Liver (tissue), 9 donors: ENCODE results near the gene DCAF11. TPM values are rescaled to one million over a fixed set of nuclear protein-coding genes. Genes with fewer than 3 reads are reported as not detected.

Experiments
- DNase-seq: peaks from one replicate; pipeline ENCODE4 v3.0.0-alpha.2; 2017; ENCODE audit warnings: low spot score
- H3K27ac ChIP-seq, 2 donors: one replicate each; pipeline ENCODE4 v1.7.0; 2013; ENCODE audit warnings: inconsistent platforms in 2 of 2, low read length in 2 of 2, control low read depth in 1 of 2, low read depth in 1 of 2, mild to moderate bottlenecking in 1 of 2
- H3K27me3 ChIP-seq, 4 donors: one replicate each; pipeline versions ENCODE4 v1.6.1 to v1.7.0; 2013; ENCODE audit warnings: low read length in 3 of 4, inconsistent platforms in 1 of 4, mild to moderate bottlenecking in 1 of 4, moderate library complexity in 1 of 4; ENCODE audit not compliant: control insufficient read depth in 4 of 4, insufficient read depth in 4 of 4
- H3K36me3 ChIP-seq, 4 donors: one replicate each; pipeline versions ENCODE4 v1.6.1 to v1.7.0; 2013; ENCODE audit warnings: low read length in 3 of 4, mild to moderate bottlenecking in 3 of 4, low read depth in 1 of 4, moderate library complexity in 1 of 4; ENCODE audit not compliant: control insufficient read depth in 4 of 4, insufficient read depth in 3 of 4
- H3K4me1 ChIP-seq, 4 donors: one replicate each; pipeline versions ENCODE4 v1.6.1 to v1.7.0; 2013; ENCODE audit warnings: low read length in 3 of 4, mild to moderate bottlenecking in 3 of 4, moderate library complexity in 1 of 4; ENCODE audit not compliant: control insufficient read depth in 4 of 4, insufficient read depth in 4 of 4
- H3K4me3 ChIP-seq, 3 donors: one replicate each; pipeline versions ENCODE4 v1.6.1 to v1.7.0; 2013; ENCODE audit warnings: low read length in 3 of 3, control low read depth in 1 of 3, low read depth in 1 of 3, mild to moderate bottlenecking in 1 of 3
- H3K9ac ChIP-seq, 2 donors: one replicate each; pipeline ENCODE4 v1.7.0; 2013; ENCODE audit warnings: low read length in 2 of 2, mild to moderate bottlenecking in 2 of 2, moderate library complexity in 2 of 2, control low read depth in 1 of 2, low read depth in 1 of 2
- H3K9me3 ChIP-seq, 4 donors: one replicate each; pipeline versions ENCODE4 v1.6.1 to v1.7.0; 2013; ENCODE audit warnings: low read length in 3 of 4; ENCODE audit not compliant: control insufficient read depth in 4 of 4
- EGR1 ChIP-seq, 2 donors: IDR thresholded peaks; 2 replicates each; pipeline ENCODE4 v1.6.1; 2016 to 2018; ENCODE audit warnings: antibody characterized with exemption in 2 of 2, low read depth in 2 of 2
- FOXA1 ChIP-seq: IDR thresholded peaks from 2 replicates; pipeline ENCODE4 v1.6.1; 2016; ENCODE audit warnings: antibody characterized with exemption
- FOXA2 ChIP-seq: IDR thresholded peaks from 2 replicates; pipeline ENCODE4 v1.6.1; 2016; ENCODE audit warnings: antibody characterized with exemption
- GABPA ChIP-seq, 2 donors: IDR thresholded peaks in 1 of 2; conservative IDR thresholded peaks in 1 of 2; 2 replicates each; pipeline ENCODE4 v1.6.1; 2016; ENCODE audit warnings: antibody characterized with exemption in 2 of 2, mild to moderate bottlenecking in 1 of 2, moderate library complexity in 1 of 2
- HNF4A ChIP-seq, 2 donors: conservative IDR thresholded peaks; 2 replicates each; pipeline ENCODE4 v1.6.1; 2016; ENCODE audit warnings: antibody characterized with exemption in 2 of 2, mild to moderate bottlenecking in 2 of 2
- HNF4G ChIP-seq: IDR thresholded peaks from 2 replicates; pipeline ENCODE4 v1.6.1; 2016; ENCODE audit warnings: antibody characterized with exemption
- JUND ChIP-seq, 2 donors: IDR thresholded peaks; 2 replicates each; pipeline ENCODE4 v1.6.1; 2016; ENCODE audit warnings: antibody characterized with exemption in 2 of 2
- NR2F2 ChIP-seq: IDR thresholded peaks from 2 replicates; pipeline ENCODE4 v1.6.1; 2016; ENCODE audit warnings: antibody characterized with exemption
- RAD21 ChIP-seq, 2 donors: IDR thresholded peaks; 2 replicates each; pipeline ENCODE4 v1.6.1; 2016; ENCODE audit warnings: antibody characterized with exemption in 2 of 2, mild to moderate bottlenecking in 2 of 2
- RXRA ChIP-seq, 2 donors: IDR thresholded peaks; 2 replicates each; pipeline ENCODE4 v1.6.1; 2017 to 2018; ENCODE audit warnings: antibody characterized with exemption in 2 of 2, mild to moderate bottlenecking in 1 of 2
- SP1 ChIP-seq: IDR thresholded peaks from 2 replicates; pipeline ENCODE4 v1.6.1; 2018; ENCODE audit warnings: antibody characterized with exemption, mild to moderate bottlenecking
- TAF1 ChIP-seq: conservative IDR thresholded peaks from 2 replicates; pipeline ENCODE4 v1.6.1; 2016; ENCODE audit warnings: antibody characterized with exemption, mild to moderate bottlenecking
- YY1 ChIP-seq: IDR thresholded peaks from 2 replicates; pipeline ENCODE4 v1.6.1; 2016; ENCODE audit warnings: antibody characterized with exemption, mild to moderate bottlenecking
- WGBS: extraction: QIAGEN DNeasy Blood & Tissue Kit; methylation state at CpG from one replicate; pipeline ENCODE4 v1.1.7; 2013; 5-methylcytosine and 5-hydroxymethylcytosine counted together
- polyA plus RNA-seq, 2 donors: library from polyadenylated mRNA; stranded (reverse) in 1 of 2; unstranded in 1 of 2; fragments of 200-250 nt in 1 of 2; fragments of >200 nt in 1 of 2; fragmentation: Nextera tagmentation in 1 of 2; extraction: Ambion mirVana in 1 of 2; gene quantifications; one replicate each; pipeline versions ENCODE4 v1.2.1 to v1.2.3, GENCODE V29; 2013 to 2015
- total RNA-seq, 2 donors: library from RNA; depleted of rRNA; stranded (reverse); fragments of >200 nt; gene quantifications; one replicate each; pipeline ENCODE4 v1.2.3, GENCODE V29; 2014
- TF ChIP-seq, protein P1 (sequence below): IDR thresholded peaks from 2 replicates; pipeline ENCODE4 v1.6.1; 2016; ENCODE audit warnings: antibody characterized with exemption, mild to moderate bottlenecking
- TF ChIP-seq, protein P2 (sequence below): fragments of 150-350 bp; IDR thresholded peaks from 2 replicates; pipeline ENCODE4 v1.5.1; 2017; ENCODE audit warnings: improper control_type of control experiment, low read depth, low read length; ENCODE audit not compliant: missing input control
- TF ChIP-seq, protein P3 (sequence below): IDR thresholded peaks from 2 replicates; pipeline ENCODE4 v1.6.1; 2016; ENCODE audit warnings: antibody characterized with exemption
- TF ChIP-seq, protein P4 (sequence below): IDR thresholded peaks from 2 replicates; pipeline ENCODE4 v1.6.1; 2016; ENCODE audit warnings: antibody characterized with exemption
- donor health status: healthy.
- donor health status: healthy.
- donor health status: healthy.
- donor health status: healthy.
- donor health status: healthy.

Gene DCAF11
- total and polyA plus RNA-seq, 4 donors = 30.1 to 312 (median 167) TPM

DNA sequence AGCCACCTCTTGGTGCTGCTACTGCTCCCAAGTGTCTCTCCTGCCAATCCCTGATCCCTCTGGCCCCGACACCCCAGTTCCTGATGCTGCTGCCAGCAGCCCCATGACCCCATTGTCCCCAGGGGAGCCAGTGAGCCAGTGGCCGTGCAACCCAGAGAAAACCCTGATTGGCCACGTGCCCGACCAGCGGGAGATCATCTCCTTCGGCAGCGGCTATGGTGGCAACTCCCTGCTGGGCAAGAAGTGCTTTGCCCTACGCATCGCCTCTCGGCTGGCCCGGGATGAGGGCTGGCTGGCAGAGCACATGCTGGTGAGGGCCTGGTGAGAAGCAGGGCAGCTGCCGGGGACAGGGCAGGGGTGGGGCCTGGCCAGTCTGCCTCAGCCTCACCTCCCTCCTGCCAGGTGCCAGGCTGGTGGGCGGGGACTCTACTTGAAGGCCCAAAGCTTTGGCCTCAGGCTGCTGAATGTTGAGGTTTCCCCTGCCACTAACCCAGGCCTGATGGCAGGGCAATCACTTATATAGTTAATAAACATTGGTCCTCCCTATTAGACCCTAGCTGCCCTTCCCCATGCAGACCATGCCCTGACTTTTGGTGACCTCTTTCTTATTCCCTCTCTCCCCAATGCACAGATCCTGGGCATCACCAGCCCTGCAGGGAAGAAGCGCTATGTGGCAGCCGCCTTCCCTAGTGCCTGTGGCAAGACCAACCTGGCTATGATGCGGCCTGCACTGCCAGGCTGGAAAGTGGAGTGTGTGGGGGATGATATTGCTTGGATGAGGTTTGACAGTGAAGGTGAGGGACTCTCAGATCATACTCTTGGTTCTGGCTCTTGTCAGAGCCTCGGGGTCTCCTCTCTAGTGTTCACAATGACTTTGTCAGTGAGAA lies 15.4 kb upstream of the DCAF11 start:
- H3K9me3 ChIP-seq = no peaks in the 10 kb centered on the region
- H3K36me3 ChIP-seq = peaks cover 13 to 36% (median 24%) of the 10 kb centered on the region in 4 donors
- WGBS = 61% methylated on average over 17 of the region's 17 CpGs

DNA sequence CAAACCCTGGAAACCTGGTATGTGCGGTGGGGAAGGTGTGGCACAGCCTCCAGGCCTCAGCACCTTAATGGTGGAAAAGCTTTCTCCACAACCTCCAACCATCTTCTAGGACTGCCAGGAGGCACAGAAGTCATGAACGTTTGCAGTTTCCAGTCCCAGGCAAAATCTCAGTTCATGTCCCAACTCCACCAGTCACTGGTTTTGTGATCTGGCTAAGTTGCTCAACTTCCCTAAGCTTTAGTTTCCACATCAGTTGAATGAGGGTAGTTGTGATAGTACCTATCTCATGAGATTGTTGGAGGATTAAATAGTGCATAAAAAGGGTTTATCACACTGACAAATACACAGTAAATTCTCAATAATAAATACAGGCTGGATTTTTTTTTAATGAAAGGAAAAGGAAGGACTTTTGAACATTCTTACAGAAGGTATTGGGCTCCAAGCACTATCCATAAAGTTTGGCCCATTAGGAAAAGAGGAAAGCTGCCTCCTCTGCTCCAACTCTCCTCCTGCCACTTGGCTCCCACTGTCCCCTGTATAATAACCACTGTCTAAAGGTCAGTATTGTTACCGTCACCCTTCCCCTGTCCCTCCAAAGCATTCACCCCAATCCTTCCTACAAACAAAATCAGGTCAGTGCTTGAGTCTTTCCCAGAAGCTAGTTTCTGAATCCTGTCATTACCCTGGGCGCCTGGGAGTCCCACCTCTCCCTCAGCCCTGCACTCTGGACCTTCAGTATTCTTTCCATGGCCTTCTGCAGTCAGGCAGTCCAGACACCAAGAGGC lies 14.2 kb upstream of the DCAF11 start:
- peaks cover 13 to 38% (median 25%) of the 10 kb centered on the region in 4 donors for H3K36me3 ChIP-seq
- peak overlapping the region in 1 of 2 donors; percentile 5 for H3K27ac ChIP-seq
- no peak for TF ChIP-seq FOXA2
- no peak for TF ChIP-seq TAF1
- TF ChIP-seq EGR1 (IDR thresholded peaks at IDR 0.05; ENCODE audit: low read depth in 2 of 2) = no peak
- no peak for TF ChIP-seq HNF4G
- TF ChIP-seq RAD21 (IDR thresholded peaks at IDR 0.05) = no peak
- TF ChIP-seq, protein P1, sequence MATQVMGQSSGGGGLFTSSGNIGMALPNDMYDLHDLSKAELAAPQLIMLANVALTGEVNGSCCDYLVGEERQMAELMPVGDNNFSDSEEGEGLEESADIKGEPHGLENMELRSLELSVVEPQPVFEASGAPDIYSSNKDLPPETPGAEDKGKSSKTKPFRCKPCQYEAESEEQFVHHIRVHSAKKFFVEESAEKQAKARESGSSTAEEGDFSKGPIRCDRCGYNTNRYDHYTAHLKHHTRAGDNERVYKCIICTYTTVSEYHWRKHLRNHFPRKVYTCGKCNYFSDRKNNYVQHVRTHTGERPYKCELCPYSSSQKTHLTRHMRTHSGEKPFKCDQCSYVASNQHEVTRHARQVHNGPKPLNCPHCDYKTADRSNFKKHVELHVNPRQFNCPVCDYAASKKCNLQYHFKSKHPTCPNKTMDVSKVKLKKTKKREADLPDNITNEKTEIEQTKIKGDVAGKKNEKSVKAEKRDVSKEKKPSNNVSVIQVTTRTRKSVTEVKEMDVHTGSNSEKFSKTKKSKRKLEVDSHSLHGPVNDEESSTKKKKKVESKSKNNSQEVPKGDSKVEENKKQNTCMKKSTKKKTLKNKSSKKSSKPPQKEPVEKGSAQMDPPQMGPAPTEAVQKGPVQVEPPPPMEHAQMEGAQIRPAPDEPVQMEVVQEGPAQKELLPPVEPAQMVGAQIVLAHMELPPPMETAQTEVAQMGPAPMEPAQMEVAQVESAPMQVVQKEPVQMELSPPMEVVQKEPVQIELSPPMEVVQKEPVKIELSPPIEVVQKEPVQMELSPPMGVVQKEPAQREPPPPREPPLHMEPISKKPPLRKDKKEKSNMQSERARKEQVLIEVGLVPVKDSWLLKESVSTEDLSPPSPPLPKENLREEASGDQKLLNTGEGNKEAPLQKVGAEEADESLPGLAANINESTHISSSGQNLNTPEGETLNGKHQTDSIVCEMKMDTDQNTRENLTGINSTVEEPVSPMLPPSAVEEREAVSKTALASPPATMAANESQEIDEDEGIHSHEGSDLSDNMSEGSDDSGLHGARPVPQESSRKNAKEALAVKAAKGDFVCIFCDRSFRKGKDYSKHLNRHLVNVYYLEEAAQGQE = no peak
- 61% methylated on average over 4 of the region's 4 CpGs for WGBS
- no peak for DNase-seq
- H3K4me1 ChIP-seq = peaks cover 6 to 86% (median 64%) of the 10 kb centered on the region in 4 donors
- no peaks in the 10 kb centered on the region for H3K27me3 ChIP-seq
- H3K9me3 ChIP-seq = no peaks in the 10 kb centered on the region
- no peak overlapping the region for H3K4me3 ChIP-seq
- no peak overlapping the region for H3K9ac ChIP-seq

More for the DNA sequence above, 15.4 kb upstream of the DCAF11 start:
- TF ChIP-seq FOXA2 (no peak), NR2F2 (no peak), FOXA1 (no peak)
- Histone ChIP-seq H3K27ac (no peak overlapping the region), H3K4me3 (no peak overlapping the region), H3K27me3 (no peaks in the 10 kb centered on the region), H3K4me1 (peaks cover 6 to 80% (median 58%) of the 10 kb centered on the region in 4 donors), H3K9ac (no peak overlapping the region)
- no peak for DNase-seq

DNA sequence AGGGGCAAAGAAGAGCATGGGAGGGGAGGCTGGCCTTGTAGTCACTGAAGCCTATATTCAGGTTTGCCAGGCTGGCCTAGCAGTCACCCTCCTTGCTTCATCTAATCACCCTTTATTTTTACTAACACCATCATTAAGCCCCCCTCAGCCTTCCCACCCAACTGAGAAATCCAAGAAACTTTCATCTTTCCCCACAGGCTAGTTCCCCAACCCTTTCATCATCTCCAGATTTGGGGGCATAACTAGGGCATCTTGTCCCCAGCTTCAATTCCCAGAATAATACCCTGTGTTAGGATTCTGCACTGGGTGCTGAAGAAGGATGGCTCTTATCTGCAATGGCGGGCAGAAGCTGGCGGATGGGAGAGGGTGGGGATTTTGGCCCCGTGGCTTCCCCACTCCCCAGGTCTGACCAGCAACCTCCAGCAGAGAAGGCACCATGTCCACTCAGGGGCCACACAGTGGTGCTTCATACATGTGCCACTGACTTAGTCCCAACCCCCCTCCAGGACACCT lies 13.5 kb upstream of the DCAF11 start:
- H3K4me1 ChIP-seq = peaks cover 6 to 87% (median 68%) of the 10 kb centered on the region in 4 donors
- no peak for DNase-seq
- no peaks in the 10 kb centered on the region for H3K27me3 ChIP-seq
- peaks cover 13 to 38% (median 25%) of the 10 kb centered on the region in 4 donors for H3K36me3 ChIP-seq
- 88% methylated on average over 3 of the region's 3 CpGs for WGBS
- H3K9ac ChIP-seq = no peak overlapping the region
- H3K27ac ChIP-seq = no peak overlapping the region
- H3K4me3 ChIP-seq = no peak overlapping the region
- no peaks in the 10 kb centered on the region for H3K9me3 ChIP-seq
- TF ChIP-seq, protein P2, sequence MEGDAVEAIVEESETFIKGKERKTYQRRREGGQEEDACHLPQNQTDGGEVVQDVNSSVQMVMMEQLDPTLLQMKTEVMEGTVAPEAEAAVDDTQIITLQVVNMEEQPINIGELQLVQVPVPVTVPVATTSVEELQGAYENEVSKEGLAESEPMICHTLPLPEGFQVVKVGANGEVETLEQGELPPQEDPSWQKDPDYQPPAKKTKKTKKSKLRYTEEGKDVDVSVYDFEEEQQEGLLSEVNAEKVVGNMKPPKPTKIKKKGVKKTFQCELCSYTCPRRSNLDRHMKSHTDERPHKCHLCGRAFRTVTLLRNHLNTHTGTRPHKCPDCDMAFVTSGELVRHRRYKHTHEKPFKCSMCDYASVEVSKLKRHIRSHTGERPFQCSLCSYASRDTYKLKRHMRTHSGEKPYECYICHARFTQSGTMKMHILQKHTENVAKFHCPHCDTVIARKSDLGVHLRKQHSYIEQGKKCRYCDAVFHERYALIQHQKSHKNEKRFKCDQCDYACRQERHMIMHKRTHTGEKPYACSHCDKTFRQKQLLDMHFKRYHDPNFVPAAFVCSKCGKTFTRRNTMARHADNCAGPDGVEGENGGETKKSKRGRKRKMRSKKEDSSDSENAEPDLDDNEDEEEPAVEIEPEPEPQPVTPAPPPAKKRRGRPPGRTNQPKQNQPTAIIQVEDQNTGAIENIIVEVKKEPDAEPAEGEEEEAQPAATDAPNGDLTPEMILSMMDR = no peak
- TF ChIP-seq EGR1 (IDR thresholded peaks at IDR 0.05; ENCODE audit: low read depth in 2 of 2) (no peak), YY1 (no peak), RAD21 (IDR thresholded peaks at IDR 0.05) (no peak), HNF4A (conservative IDR thresholded peaks at IDR 0.05) (no peak), TAF1 (no peak), RXRA (IDR thresholded peaks at IDR 0.05) (no peak), GABPA (IDR thresholded peaks at IDR 0.05 in 1 of 2, conservative IDR thresholded peaks at IDR 0.05 in 1 of 2) (no peak), FOXA1 (no peak), SP1 (no peak), NR2F2 (no peak), JUND (IDR thresholded peaks at IDR 0.05) (no peak), HNF4G (no peak)
- TF ChIP-seq, protein P3, sequence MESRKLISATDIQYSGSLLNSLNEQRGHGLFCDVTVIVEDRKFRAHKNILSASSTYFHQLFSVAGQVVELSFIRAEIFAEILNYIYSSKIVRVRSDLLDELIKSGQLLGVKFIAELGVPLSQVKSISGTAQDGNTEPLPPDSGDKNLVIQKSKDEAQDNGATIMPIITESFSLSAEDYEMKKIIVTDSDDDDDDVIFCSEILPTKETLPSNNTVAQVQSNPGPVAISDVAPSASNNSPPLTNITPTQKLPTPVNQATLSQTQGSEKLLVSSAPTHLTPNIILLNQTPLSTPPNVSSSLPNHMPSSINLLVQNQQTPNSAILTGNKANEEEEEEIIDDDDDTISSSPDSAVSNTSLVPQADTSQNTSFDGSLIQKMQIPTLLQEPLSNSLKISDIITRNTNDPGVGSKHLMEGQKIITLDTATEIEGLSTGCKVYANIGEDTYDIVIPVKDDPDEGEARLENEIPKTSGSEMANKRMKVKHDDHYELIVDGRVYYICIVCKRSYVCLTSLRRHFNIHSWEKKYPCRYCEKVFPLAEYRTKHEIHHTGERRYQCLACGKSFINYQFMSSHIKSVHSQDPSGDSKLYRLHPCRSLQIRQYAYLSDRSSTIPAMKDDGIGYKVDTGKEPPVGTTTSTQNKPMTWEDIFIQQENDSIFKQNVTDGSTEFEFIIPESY = no peak
- TF ChIP-seq, protein P4, sequence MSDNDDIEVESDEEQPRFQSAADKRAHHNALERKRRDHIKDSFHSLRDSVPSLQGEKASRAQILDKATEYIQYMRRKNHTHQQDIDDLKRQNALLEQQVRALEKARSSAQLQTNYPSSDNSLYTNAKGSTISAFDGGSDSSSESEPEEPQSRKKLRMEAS = no peak
